CD4-positive, alpha-beta T cell (primary cell): ENCODE measurements around the gene STEAP1. TPM values are rescaled to one million over a fixed set of nuclear protein-coding genes. Genes with fewer than 3 reads are reported as not detected.
"Not testable (repeated sequence)": the region's sequence is repeated elsewhere in the genome, so short reads cannot be mapped to it uniquely, and the experiment has no call there.

ENCODE experiments used
- ATAC-seq: fragments of 200-7000 bp; cut with Tn5 transposase; one replicate; pipeline ENCODE4 v1.10.0; 2022; ENCODE audit warnings: mild to moderate bottlenecking; ENCODE audit not compliant: poor library complexity
- CTCF ChIA-PET: fragments of 350-600 bp; sonication (Branson Sonifier 250); formaldehyde crosslinking; loops from one replicate; lab custom pipeline; 2021; ENCODE audit warnings: antibody characterized with exemption, inconsistent platforms; lab: Charles Lee
- POLR2A ChIA-PET: fragments of 350-600 bp; sonication (Branson Sonifier 250); formaldehyde crosslinking; loops from one replicate; lab custom pipeline; 2021; ENCODE audit warnings: antibody characterized with exemption, inconsistent platforms; lab: Charles Lee
- DNase-seq, 14 experiments: peaks; one replicate each; pipeline ENCODE4 v3.0.0-alpha.2; 2013 to 2020; ENCODE audit warnings: mixed read lengths in 2 of 14
- H3K27ac ChIP-seq, 2 donors: one replicate each; pipeline versions ENCODE4 v1.5.1 to v1.7.0; 2013; ENCODE audit warnings: low read length in 2 of 2, low read depth in 1 of 2, mild to moderate bottlenecking in 1 of 2
- H3K27me3 ChIP-seq, 2 experiments: 1 replicate in 1 of 2; 2 replicates in 1 of 2; pipeline versions ENCODE4 v1.6.1 to v1.7.0; 2013; ENCODE audit warnings: low read length in 2 of 2, control low read depth in 1 of 2, mild to moderate bottlenecking in 1 of 2, moderate library complexity in 1 of 2; ENCODE audit not compliant: insufficient read depth in 2 of 2, control insufficient read depth in 1 of 2
- H3K36me3 ChIP-seq: one replicate; pipeline ENCODE4 v1.6.1; 2013; ENCODE audit warnings: low read length, control low read depth; ENCODE audit not compliant: insufficient read depth
- H3K4me1 ChIP-seq: one replicate; pipeline ENCODE4 v1.6.1; 2013; ENCODE audit warnings: low read length, control low read depth; ENCODE audit not compliant: insufficient read depth
- H3K4me3 ChIP-seq: one replicate; pipeline ENCODE4 v1.5.1; 2013; ENCODE audit warnings: mild to moderate bottlenecking, low read length, moderate library complexity
- H3K9me3 ChIP-seq, 2 experiments: 1 replicate in 1 of 2; 2 replicates in 1 of 2; pipeline versions ENCODE4 v1.6.1 to v1.7.0; 2013; ENCODE audit warnings: low read length in 2 of 2, mild to moderate bottlenecking in 2 of 2, control low read depth in 1 of 2, moderate library complexity in 1 of 2; ENCODE audit not compliant: control insufficient read depth in 1 of 2, insufficient read depth in 1 of 2
- H3K27ac Mint-ChIP-seq: one replicate; pipeline ENCODE4 v1.8.0; 2020; ENCODE audit warnings: mixed read lengths
- H3K27me3 Mint-ChIP-seq: one replicate; pipeline ENCODE4 v1.8.0; 2021; ENCODE audit warnings: mixed read lengths
- H3K36me3 Mint-ChIP-seq: one replicate; pipeline ENCODE4 v1.8.0; 2021; ENCODE audit warnings: low read depth, mixed read lengths
- H3K4me1 Mint-ChIP-seq: one replicate; pipeline ENCODE4 v1.8.0; 2021; ENCODE audit warnings: low read depth, mixed read lengths
- H3K4me3 Mint-ChIP-seq: one replicate; pipeline ENCODE4 v1.8.0; 2020; ENCODE audit warnings: mild to moderate bottlenecking, mixed read lengths
- H3K9me3 Mint-ChIP-seq: one replicate; pipeline ENCODE4 v1.8.0; 2020; ENCODE audit warnings: mixed read lengths
- CTCF ChIP-seq: fragments of 200-600 bp; IDR thresholded peaks from one replicate; pipeline ENCODE4 v1.8.0; 2022; ENCODE audit warnings: antibody characterized with exemption, mild to moderate bottlenecking
- intact Hi-C, 2 experiments: fragments of 100-400 bp; cut with DNase I in 1 of 2; cut with micrococcal nuclease in 1 of 2; formaldehyde crosslinking; loops; one replicate each; pipeline versions ENCODE4 v1.15.1 to v1.9.0; 2023 to 2025; cut with DNase I, micrococcal nuclease
- total RNA-seq, 174 experiments: library from RNA in 2 of 174; stranded (reverse) in 2 of 174; gene quantifications; one replicate each; pipeline ENCODE4 v1.2.3 and lab custom pipeline; 2021 to 2026

The STEAP1 gene
- total RNA-seq, 2 experiments from 2014 or later: not detected

- H3K27me3 ChIP-seq, H3K9me3 Mint-ChIP-seq, H3K27ac ChIP-seq, H3K4me3 Mint-ChIP-seq, H3K36me3 ChIP-seq, CTCF ChIA-PET, H3K9me3 ChIP-seq, intact Hi-C loops, POLR2A ChIA-PET, ATAC-seq, H3K4me3 ChIP-seq, H3K36me3 Mint-ChIP-seq, H3K27ac Mint-ChIP-seq, H3K4me1 Mint-ChIP-seq, H3K4me1 ChIP-seq: not testable (repeated sequence)
- peak in 2 of 14 experiments; percentile 5 to 9 for DNase-seq
- H3K27me3 Mint-ChIP-seq: peaks cover 20% of the 10 kb centered on the region
- TF ChIP-seq CTCF: peak; percentile 22
These were observed 4.8 kb upstream of the STEAP1 start for GRCh38 chr7:90149428-90149827.

GRCh38 chr7:90151884-90152283 lies 2.4 kb upstream of the STEAP1 start:
- H3K9me3 Mint-ChIP-seq, H3K27ac ChIP-seq, H3K36me3 ChIP-seq, H3K4me3 Mint-ChIP-seq, H3K4me3 ChIP-seq, H3K9me3 ChIP-seq, DNase-seq, H3K27ac Mint-ChIP-seq, H3K27me3 ChIP-seq, POLR2A ChIA-PET, ATAC-seq, intact Hi-C loops, H3K36me3 Mint-ChIP-seq, H3K4me1 Mint-ChIP-seq, H3K4me1 ChIP-seq: not testable (repeated sequence)
- peaks cover 40% of the 10 kb centered on the region for H3K27me3 Mint-ChIP-seq
- CTCF ChIA-PET: interaction anchor here (2.8 kb wide), 1 partner anchor 276 kb away, joined by 33 read pairs; no protein-coding TSS in a partner anchor

GRCh38 chr7:90152642-90153253 lies 1.5 kb upstream of the STEAP1 start:
- H3K4me3 ChIP-seq, H3K36me3 ChIP-seq, H3K27me3 ChIP-seq, H3K4me3 Mint-ChIP-seq, H3K4me1 ChIP-seq, H3K4me1 Mint-ChIP-seq, H3K27ac ChIP-seq, H3K9me3 Mint-ChIP-seq, H3K9me3 ChIP-seq, H3K36me3 Mint-ChIP-seq, H3K27ac Mint-ChIP-seq, intact Hi-C loops: not testable (repeated sequence)
- peak; percentile 46 for ATAC-seq
- peaks cover 42% of the 10 kb centered on the region for H3K27me3 Mint-ChIP-seq
- peak; percentile 58 for TF ChIP-seq CTCF
- POLR2A ChIA-PET: interaction anchor here (1.9 kb wide), 1 partner anchor 275 kb away, joined by 6 read pairs; no protein-coding TSS in a partner anchor
- DNase-seq: peak in 4 of 14 experiments; percentile 8 to 53 (median 46)
- CTCF ChIA-PET: interaction anchor here (2.8 kb wide), 1 partner anchor 275 kb away, joined by 33 read pairs; no protein-coding TSS in a partner anchor
